Right lobe of liver (tissue), 6 donors: Measurements from ENCODE around the gene BST1. TPM values are rescaled to one million over a fixed set of nuclear protein-coding genes. Genes with fewer than 3 reads are reported as not detected.

ENCODE experiments used
- ATAC-seq, 4 donors: fragments of 200-7000 bp; cut with Tn5 transposase; one replicate each; pipeline ENCODE4 v1.9.1; 2020; ENCODE audit warnings: mild to moderate bottlenecking in 4 of 4, moderate library complexity in 4 of 4
- DNase-seq, 3 donors: peaks; one replicate each; pipeline ENCODE4 v3.0.0-alpha.2; 2020
- H3K27ac ChIP-seq, 3 donors: fragments of 200-600 bp; one replicate each; pipeline ENCODE4 v1.8.0; 2022
- H3K27me3 ChIP-seq, 2 donors: fragments of 200-600 bp; one replicate each; pipeline ENCODE4 v1.8.0; 2022
- H3K36me3 ChIP-seq, 4 donors: fragments of 200-600 bp; sonication (generic) in 1 of 4; one replicate each; pipeline versions ENCODE4 v1.5.1 to v1.8.0; 2017 to 2022; ENCODE audit warnings: control low read depth in 1 of 4
- H3K4me1 ChIP-seq, 4 donors: fragments of 200-600 bp; sonication (generic) in 1 of 4; one replicate each; pipeline versions ENCODE4 v1.5.1 to v1.8.0; 2017 to 2022; ENCODE audit warnings: control low read depth in 1 of 4
- H3K4me3 ChIP-seq, 3 donors: fragments of 200-600 bp; one replicate each; pipeline ENCODE4 v1.8.0; 2022
- H3K9me3 ChIP-seq, 4 donors: fragments of 200-600 bp; sonication (generic) in 1 of 4; one replicate each; pipeline versions ENCODE4 v1.5.1 to v1.8.0; 2017 to 2022; ENCODE audit warnings: control low read depth in 1 of 4
- POLR2A ChIP-seq: fragments of 450-650 bp; IDR thresholded peaks from one replicate; pipeline ENCODE4 v1.6.1; 2017; ENCODE audit warnings: antibody characterized with exemption, mild to moderate bottlenecking
- WGBS: methylation state at CpG from one replicate; pipeline ENCODE4 v1.1.6; 2018; ENCODE audit warnings: low coverage, low lambda C conversion rate; ENCODE audit not compliant: insufficient coverage; ENCODE audit errors: missing lambda C conversion rate; 5-methylcytosine and 5-hydroxymethylcytosine counted together
- intact Hi-C, 2 donors: fragments of 100-400 bp; cut with DNase I; formaldehyde crosslinking; loops; one replicate each; pipeline versions ENCODE4 v1.11.2 to v1.14.1; 2022
- total RNA-seq, 6 experiments: library from RNA; depleted of rRNA in 2 of 6; stranded (reverse); fragments of >200 nt in 2 of 6; fragmentation: NEBNext Ultra II Directional in 3 of 6; extraction: Animal tissue kit (Norgen Biotek cat#: 25700) in 3 of 6; gene quantifications; one replicate each; pipeline versions ENCODE4 v1.1.0 to v1.2.4, GENCODE V29; 2016 to 2023
- TF ChIP-seq, protein P1 (sequence below), 4 donors: fragments of 200-600 bp in 3 of 4; fragments of 450-650 bp in 1 of 4; IDR thresholded peaks; one replicate each; pipeline versions ENCODE4 v1.5.1 to v1.8.0; 2016 to 2022; ENCODE audit warnings: antibody characterized with exemption in 4 of 4, mild to moderate bottlenecking in 2 of 4
- donor health status: DM: no; HTN: yes; CAD: no.
- donor health status: DM: no; HTN: no; CAD: no.
- donor health status: DM: no; HTN: no; CAD: no.
- donor health status: DM: no; HTN: yes; CAD: no.
- donor health status: DM: no; HTN: yes; CAD: no.

BST1 gene
- total RNA-seq, 6 experiments from 2014 or later: 2.7 to 5.3 (median 4.3) TPM

DNA sequence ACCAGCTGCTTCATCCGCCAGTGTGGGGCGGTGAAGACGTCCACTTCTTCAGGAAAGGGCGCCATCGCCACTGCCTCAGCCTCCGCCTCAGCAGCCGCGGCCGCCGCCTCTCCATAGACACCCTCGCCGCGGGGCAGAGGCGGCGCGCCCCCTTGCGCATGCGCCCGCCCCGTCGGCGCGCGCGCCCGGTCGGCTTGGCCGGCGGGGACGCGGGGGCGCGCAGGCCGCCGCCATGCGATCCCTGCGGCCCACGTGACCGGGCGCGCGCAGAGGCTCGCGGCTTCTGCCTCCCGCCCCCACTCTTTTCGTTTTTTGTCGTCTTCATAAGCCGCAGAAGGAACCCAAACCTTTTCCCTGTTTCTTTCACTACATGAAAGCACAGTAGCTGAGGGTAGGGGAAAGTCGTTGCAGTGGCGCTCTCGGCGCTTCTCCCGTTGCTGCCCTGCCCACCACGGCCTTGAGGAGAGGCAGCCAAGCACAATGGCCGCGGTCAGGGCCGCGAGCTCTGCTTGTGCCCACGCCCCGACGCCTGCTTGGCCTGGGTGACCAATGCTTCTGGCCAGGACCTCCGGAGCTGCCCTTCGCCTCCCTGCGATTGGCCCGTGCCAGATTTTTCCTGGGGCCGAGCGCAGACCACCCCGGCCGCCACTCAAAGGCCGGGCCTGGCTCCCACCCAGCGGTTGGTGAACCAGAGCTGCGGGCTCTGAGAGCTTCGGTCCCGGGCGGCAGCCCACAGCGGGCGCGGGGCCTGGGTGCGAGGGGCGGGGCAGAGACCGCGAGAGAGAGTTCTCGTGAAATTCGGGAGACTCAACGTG, 47.4 kb upstream of the BST1 start, which contains the start of gene FBXL5:
Gene FBXL5, minus strand, starts transcription at position 135 of the 815 bp plus-strand sequence. Its CDS starts 70 bp downstream, at position 65.
- ATAC-seq: peak; percentile 62 to 84 (median 78)
- Histone ChIP-seq H3K4me3 (peak within 1 kb of the TSS; percentile 53 to 76 (median 71)), H3K4me1 (peaks cover 0 to 48% (median 13%) of the 10 kb centered on the region in 4 donors), H3K27ac (peak within 1 kb of the TSS; percentile 99), H3K9me3 (no peaks in the 10 kb centered on the region), H3K27me3 (no peaks in the 10 kb centered on the region), H3K36me3 (no peaks in the 10 kb centered on the region)
- TF ChIP-seq POLR2A: peak; percentile 92
- TF ChIP-seq, protein P1, sequence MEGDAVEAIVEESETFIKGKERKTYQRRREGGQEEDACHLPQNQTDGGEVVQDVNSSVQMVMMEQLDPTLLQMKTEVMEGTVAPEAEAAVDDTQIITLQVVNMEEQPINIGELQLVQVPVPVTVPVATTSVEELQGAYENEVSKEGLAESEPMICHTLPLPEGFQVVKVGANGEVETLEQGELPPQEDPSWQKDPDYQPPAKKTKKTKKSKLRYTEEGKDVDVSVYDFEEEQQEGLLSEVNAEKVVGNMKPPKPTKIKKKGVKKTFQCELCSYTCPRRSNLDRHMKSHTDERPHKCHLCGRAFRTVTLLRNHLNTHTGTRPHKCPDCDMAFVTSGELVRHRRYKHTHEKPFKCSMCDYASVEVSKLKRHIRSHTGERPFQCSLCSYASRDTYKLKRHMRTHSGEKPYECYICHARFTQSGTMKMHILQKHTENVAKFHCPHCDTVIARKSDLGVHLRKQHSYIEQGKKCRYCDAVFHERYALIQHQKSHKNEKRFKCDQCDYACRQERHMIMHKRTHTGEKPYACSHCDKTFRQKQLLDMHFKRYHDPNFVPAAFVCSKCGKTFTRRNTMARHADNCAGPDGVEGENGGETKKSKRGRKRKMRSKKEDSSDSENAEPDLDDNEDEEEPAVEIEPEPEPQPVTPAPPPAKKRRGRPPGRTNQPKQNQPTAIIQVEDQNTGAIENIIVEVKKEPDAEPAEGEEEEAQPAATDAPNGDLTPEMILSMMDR (IDR thresholded peaks at IDR 0.05): no peak
- 7% methylated on average over 43 of the region's 85 CpGs for WGBS
- DNase-seq: peak; percentile 82 to 84 (median 84)
- intact Hi-C loops: no loop called here

DNA sequence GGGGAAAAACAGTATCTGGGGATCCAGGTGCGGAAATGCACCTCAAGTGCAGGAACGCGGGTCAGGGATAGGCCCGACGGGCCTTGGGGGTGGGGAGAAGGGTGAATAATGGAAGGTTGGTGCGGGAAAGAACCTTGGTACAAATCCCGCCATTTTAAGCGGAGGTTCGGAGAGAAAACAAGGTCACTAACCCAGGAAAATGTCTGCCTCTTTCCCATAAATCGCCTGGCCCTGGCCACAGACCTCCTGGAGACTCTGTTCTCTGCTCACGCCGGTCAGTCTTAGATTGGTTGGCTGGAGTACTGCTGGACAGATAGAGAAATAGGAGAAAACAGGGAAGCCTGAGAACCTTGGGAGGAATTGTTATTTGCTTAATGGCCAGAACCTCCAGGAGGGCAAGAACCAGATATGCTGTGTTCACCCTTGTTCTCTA, 46.8 kb upstream of the BST1 start:
- Histone ChIP-seq H3K4me1 (peaks cover 0 to 42% (median 10%) of the 10 kb centered on the region in 4 donors), H3K9me3 (no peaks in the 10 kb centered on the region), H3K27ac (peak overlapping the region; percentile 99), H3K27me3 (no peaks in the 10 kb centered on the region), H3K36me3 (no peaks in the 10 kb centered on the region), H3K4me3 (peak overlapping the region; percentile 42 to 76 (median 71))
- DNase-seq (no peak), ATAC-seq (peak; percentile 3 to 33 (median 6))
- intact Hi-C loops: no loop called here
- 62% methylated on average over 9 of the region's 12 CpGs for WGBS
- TF ChIP-seq, protein P1 (IDR thresholded peaks at IDR 0.05): no peak
- TF ChIP-seq POLR2A: no peak

- H3K27ac ChIP-seq: peak overlapping the region in 1 of 3 donors; percentile 6
- no peaks in the 10 kb centered on the region for H3K36me3 ChIP-seq
- intact Hi-C loops: no loop called here
- no peak overlapping the region for H3K4me3 ChIP-seq
- DNase-seq (no peak), ATAC-seq (no peak)
- TF ChIP-seq, protein P1 (IDR thresholded peaks at IDR 0.05): no peak
- TF ChIP-seq POLR2A: no peak
- H3K9me3 ChIP-seq: no peaks in the 10 kb centered on the region
- H3K27me3 ChIP-seq: no peaks in the 10 kb centered on the region
- peaks cover 0 to 29% (median 8%) of the 10 kb centered on the region in 4 donors for H3K4me1 ChIP-seq
These were observed 45.5 kb upstream of the BST1 start for GRCh38 chr4:15657366-15657765.

- no peaks in the 10 kb centered on the region for H3K36me3 ChIP-seq
- DNase-seq (no peak), ATAC-seq (no peak)
- H3K27ac ChIP-seq: peak overlapping the region in 1 of 3 donors; percentile 59
- no peak overlapping the region for H3K4me3 ChIP-seq
- H3K9me3 ChIP-seq: no peaks in the 10 kb centered on the region
- H3K4me1 ChIP-seq: peaks cover 0 to 20% (median 4%) of the 10 kb centered on the region in 4 donors
- intact Hi-C loops: no loop called here
- WGBS: 82% methylated on average over 4 of the region's 4 CpGs
- TF ChIP-seq, protein P1 (IDR thresholded peaks at IDR 0.05): no peak
- H3K27me3 ChIP-seq: no peaks in the 10 kb centered on the region
These were observed 44.6 kb upstream of the BST1 start for GRCh38 chr4:15658136-15658770.
